ENCODE results near the gene CDK14. TPM values are rescaled to one million over a fixed set of nuclear protein-coding genes. Genes with fewer than 3 reads are reported as not detected.

Gene CDK14
- total RNA-seq, 1 experiment from 2014 or later, result 57.9 TPM

GRCh38 chr7:91165006-91165845 lies 569.1 kb downstream of the CDK14 start:
- H3K9me3 Mint-ChIP-seq, result no peaks in the 10 kb centered on the region
- TF ChIP-seq ESRRA (CRISPR knock-in tag; IDR thresholded peaks at IDR 0.05; ENCODE audit: borderline replicate concordance) (no peak), NR3C1 (CRISPR knock-in tag; conservative IDR thresholded peaks at IDR 0.05; ENCODE audit: low read depth) (no peak)
- peaks cover 15% of the 10 kb centered on the region for H3K4me1 Mint-ChIP-seq
- H3K4me3 Mint-ChIP-seq, result no peak overlapping the region
- DNase-seq (ENCODE audit: low spot score) (no peak), ATAC-seq (no peak)
- H3K36me3 Mint-ChIP-seq, result no peaks in the 10 kb centered on the region
- H3K27me3 Mint-ChIP-seq (ENCODE audit: low read depth), result peaks cover 15% of the 10 kb centered on the region
- ChIA-PET CTCF (no interaction called here), POLR2A (no interaction called here)
- no peak overlapping the region for H3K27ac Mint-ChIP-seq

GRCh38 chr7:91165846-91166230 lies 569.7 kb downstream of the CDK14 start:
- Mint-ChIP-seq H3K36me3 (no peaks in the 10 kb centered on the region), H3K9me3 (no peaks in the 10 kb centered on the region), H3K4me1 (peaks cover 15% of the 10 kb centered on the region), H3K27ac (no peak overlapping the region), H3K27me3 (ENCODE audit: low read depth) (peaks cover 15% of the 10 kb centered on the region), H3K4me3 (no peak overlapping the region)
- ChIA-PET POLR2A (no interaction called here), CTCF (no interaction called here)
- TF ChIP-seq E2F4 (CRISPR knock-in tag; IDR thresholded peaks at IDR 0.05; ENCODE audit: borderline replicate concordance, low read depth), result no peak
- no peak for TF ChIP-seq HMGA2 (CRISPR knock-in tag; IDR thresholded peaks at IDR 0.05)
- no peak for TF ChIP-seq USF1 (CRISPR knock-in tag; IDR thresholded peaks at IDR 0.05)
- TF ChIP-seq MYBL2 (CRISPR knock-in tag; IDR thresholded peaks at IDR 0.05), result no peak
- TF ChIP-seq ZNF396 (CRISPR knock-in tag; IDR thresholded peaks at IDR 0.05; ENCODE audit: borderline replicate concordance), result no peak
- TF ChIP-seq CBFB (CRISPR knock-in tag; IDR thresholded peaks at IDR 0.05; ENCODE audit: low read depth), result no peak
- TF ChIP-seq NFATC4 (CRISPR knock-in tag; IDR thresholded peaks at IDR 0.05), result no peak
- TF ChIP-seq ZNF263 (CRISPR knock-in tag; IDR thresholded peaks at IDR 0.05; ENCODE audit: low read depth), result no peak
- TF ChIP-seq ERG (CRISPR knock-in tag; IDR thresholded peaks at IDR 0.05), result no peak
- TF ChIP-seq MLX (CRISPR knock-in tag; IDR thresholded peaks at IDR 0.05), result no peak
- TF ChIP-seq ZNF219 (CRISPR knock-in tag; IDR thresholded peaks at IDR 0.05; ENCODE audit: borderline replicate concordance), result no peak
- no peak for TF ChIP-seq SP1 (CRISPR knock-in tag; conservative IDR thresholded peaks at IDR 0.05)
- no peak for TF ChIP-seq CTCF (IDR thresholded peaks at IDR 0.05)
- no peak for TF ChIP-seq E2F5 (CRISPR knock-in tag; IDR thresholded peaks at IDR 0.05)
- no peak for TF ChIP-seq NR1H2 (CRISPR knock-in tag; IDR thresholded peaks at IDR 0.05)
- no peak for TF ChIP-seq ZNF138 (CRISPR knock-in tag; conservative IDR thresholded peaks at IDR 0.05)
- TF ChIP-seq TP53 (CRISPR knock-in tag; IDR thresholded peaks at IDR 0.05), result no peak
- TF ChIP-seq RORB (CRISPR knock-in tag; IDR thresholded peaks at IDR 0.05), result no peak
- no peak for ATAC-seq
- DNase-seq (ENCODE audit: low spot score), result no peak
